ENCODE data around the gene SIGLEC8. TPM values are rescaled to one million over a fixed set of nuclear protein-coding genes. Genes with fewer than 3 reads are reported as not detected.
A peak's percentile ranks its signal among the peaks of the same experiment; 100 is the strongest.

SIGLEC8 gene
- total RNA-seq, 1 donor from 2014 or later: not detected

DNA sequence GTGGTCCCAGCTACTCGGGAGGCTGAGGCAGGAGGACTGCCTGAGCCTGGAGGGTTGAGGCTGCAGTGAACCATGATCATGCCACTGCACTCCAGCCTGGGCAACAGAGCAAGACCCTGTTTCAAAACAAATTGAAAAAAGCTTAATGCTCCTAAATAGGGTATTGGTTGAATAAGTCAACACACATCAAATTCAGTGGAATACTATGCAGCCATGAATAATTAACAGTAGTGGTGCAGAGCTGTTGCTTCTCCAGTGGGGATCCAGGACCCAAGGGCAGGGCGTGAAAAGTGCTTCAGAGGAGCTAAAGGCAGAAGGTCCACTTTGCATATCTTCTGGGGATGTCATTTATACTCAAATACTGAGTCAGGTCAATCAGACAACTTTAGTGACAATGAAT, 18.2 kb downstream of the SIGLEC8 start:
- H3K36me3 Mint-ChIP-seq (ENCODE audit: low read depth, unreplicated experiment): no peaks in the 10 kb centered on the region
- H3K27me3 Mint-ChIP-seq (ENCODE audit: unreplicated experiment): peaks cover 5% of the 10 kb centered on the region
- peaks cover 26% of the 10 kb centered on the region for H3K4me1 Mint-ChIP-seq (ENCODE audit: unreplicated experiment)
- TF ChIP-seq, protein P1, sequence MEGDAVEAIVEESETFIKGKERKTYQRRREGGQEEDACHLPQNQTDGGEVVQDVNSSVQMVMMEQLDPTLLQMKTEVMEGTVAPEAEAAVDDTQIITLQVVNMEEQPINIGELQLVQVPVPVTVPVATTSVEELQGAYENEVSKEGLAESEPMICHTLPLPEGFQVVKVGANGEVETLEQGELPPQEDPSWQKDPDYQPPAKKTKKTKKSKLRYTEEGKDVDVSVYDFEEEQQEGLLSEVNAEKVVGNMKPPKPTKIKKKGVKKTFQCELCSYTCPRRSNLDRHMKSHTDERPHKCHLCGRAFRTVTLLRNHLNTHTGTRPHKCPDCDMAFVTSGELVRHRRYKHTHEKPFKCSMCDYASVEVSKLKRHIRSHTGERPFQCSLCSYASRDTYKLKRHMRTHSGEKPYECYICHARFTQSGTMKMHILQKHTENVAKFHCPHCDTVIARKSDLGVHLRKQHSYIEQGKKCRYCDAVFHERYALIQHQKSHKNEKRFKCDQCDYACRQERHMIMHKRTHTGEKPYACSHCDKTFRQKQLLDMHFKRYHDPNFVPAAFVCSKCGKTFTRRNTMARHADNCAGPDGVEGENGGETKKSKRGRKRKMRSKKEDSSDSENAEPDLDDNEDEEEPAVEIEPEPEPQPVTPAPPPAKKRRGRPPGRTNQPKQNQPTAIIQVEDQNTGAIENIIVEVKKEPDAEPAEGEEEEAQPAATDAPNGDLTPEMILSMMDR (IDR thresholded peaks at IDR 0.05; ENCODE audit: unreplicated experiment): no peak
- no peaks in the 10 kb centered on the region for H3K9me3 Mint-ChIP-seq (ENCODE audit: unreplicated experiment)
- H3K27ac Mint-ChIP-seq (ENCODE audit: unreplicated experiment): peak overlapping the region; percentile 37
- no peak for DNase-seq (ENCODE audit: low spot score)
- H3K4me3 Mint-ChIP-seq (ENCODE audit: unreplicated experiment): no peak overlapping the region

DNA sequence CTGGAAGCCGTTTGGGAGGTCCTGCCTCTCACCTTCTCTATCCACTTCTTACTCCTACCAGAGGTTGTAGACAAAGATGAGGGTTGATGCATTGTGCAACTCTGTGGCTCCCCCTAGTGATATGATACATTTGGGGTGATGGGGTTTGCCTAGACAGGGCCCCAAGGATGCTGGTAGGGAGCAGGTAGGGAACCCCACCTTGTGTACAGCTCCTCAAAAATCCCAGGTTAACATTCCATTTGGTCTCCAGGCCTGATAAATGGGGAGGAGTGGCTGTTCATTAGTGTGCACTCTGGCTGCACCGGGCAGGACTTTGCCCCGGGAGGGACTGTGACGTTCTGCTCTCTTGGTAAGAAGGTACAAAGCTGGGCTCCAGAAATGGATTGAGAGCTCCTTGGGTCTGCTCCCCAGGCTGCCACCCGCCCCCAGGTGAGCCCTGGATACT, 19.2 kb downstream of the SIGLEC8 start:
- peaks cover 5% of the 10 kb centered on the region for H3K27me3 Mint-ChIP-seq (ENCODE audit: unreplicated experiment)
- TF ChIP-seq, protein P1 (IDR thresholded peaks at IDR 0.05; ENCODE audit: unreplicated experiment): no peak
- no peak overlapping the region for H3K27ac Mint-ChIP-seq (ENCODE audit: unreplicated experiment)
- no peak for DNase-seq (ENCODE audit: low spot score)
- H3K4me3 Mint-ChIP-seq (ENCODE audit: unreplicated experiment): no peak overlapping the region
- no peaks in the 10 kb centered on the region for H3K9me3 Mint-ChIP-seq (ENCODE audit: unreplicated experiment)
- no peaks in the 10 kb centered on the region for H3K36me3 Mint-ChIP-seq (ENCODE audit: low read depth, unreplicated experiment)
- peaks cover 26% of the 10 kb centered on the region for H3K4me1 Mint-ChIP-seq (ENCODE audit: unreplicated experiment)

DNA sequence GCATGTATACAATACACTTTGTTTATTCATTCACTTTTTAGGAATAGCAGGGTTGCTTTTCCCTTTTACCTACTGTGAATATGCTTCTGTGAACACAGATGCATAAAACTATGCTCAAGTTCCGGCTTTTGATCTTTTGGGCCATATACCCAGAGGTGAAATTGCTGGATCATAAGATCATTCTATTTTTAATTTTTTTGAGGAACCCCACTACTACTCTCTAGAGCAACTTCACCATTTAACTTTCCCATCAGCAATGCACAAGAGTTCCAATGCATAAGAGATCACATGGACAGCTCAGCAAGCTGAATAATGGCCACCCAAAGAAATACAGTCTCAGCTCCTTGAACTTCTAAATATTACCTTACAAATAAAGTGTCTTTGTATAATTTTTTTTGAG, 23.8 kb downstream of the SIGLEC8 start:
- TF ChIP-seq, protein P1 (IDR thresholded peaks at IDR 0.05; ENCODE audit: unreplicated experiment): no peak
- H3K4me3 Mint-ChIP-seq (ENCODE audit: unreplicated experiment): no peak overlapping the region
- H3K27me3 Mint-ChIP-seq (ENCODE audit: unreplicated experiment): peaks cover 4% of the 10 kb centered on the region
- no peaks in the 10 kb centered on the region for H3K36me3 Mint-ChIP-seq (ENCODE audit: low read depth, unreplicated experiment)
- no peak for DNase-seq (ENCODE audit: low spot score)
- no peaks in the 10 kb centered on the region for H3K9me3 Mint-ChIP-seq (ENCODE audit: unreplicated experiment)
- no peak overlapping the region for H3K27ac Mint-ChIP-seq (ENCODE audit: unreplicated experiment)
- H3K4me1 Mint-ChIP-seq (ENCODE audit: unreplicated experiment): peaks cover under 1% of the 10 kb centered on the region

DNA sequence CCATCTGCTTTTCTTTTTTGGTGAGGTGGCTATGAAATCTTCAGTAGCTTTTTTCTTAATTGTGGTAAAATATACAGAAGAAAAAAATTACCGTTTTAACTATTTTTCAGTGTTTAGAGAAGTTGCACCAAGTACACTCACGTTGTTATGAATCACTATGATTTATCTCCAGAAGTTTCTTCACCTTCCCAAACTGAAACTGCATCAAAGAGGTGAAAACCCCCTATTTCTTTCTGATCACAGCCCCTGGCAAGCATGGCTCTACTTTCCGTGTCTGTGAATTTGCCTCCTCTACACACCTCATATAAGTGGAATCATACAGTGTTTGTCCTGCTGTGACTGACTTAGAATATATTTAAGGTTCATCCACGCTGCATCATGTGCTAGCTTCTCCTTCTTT, 25.2 kb downstream of the SIGLEC8 start:
- Mint-ChIP-seq H3K4me1 (ENCODE audit: unreplicated experiment) (no peaks in the 10 kb centered on the region), H3K36me3 (ENCODE audit: low read depth, unreplicated experiment) (no peaks in the 10 kb centered on the region), H3K27ac (ENCODE audit: unreplicated experiment) (no peak overlapping the region), H3K4me3 (ENCODE audit: unreplicated experiment) (no peak overlapping the region), H3K27me3 (ENCODE audit: unreplicated experiment) (peaks cover 4% of the 10 kb centered on the region), H3K9me3 (ENCODE audit: unreplicated experiment) (no peaks in the 10 kb centered on the region)
- DNase-seq (ENCODE audit: low spot score): no peak
- TF ChIP-seq, protein P1 (IDR thresholded peaks at IDR 0.05; ENCODE audit: unreplicated experiment): no peak

DNA sequence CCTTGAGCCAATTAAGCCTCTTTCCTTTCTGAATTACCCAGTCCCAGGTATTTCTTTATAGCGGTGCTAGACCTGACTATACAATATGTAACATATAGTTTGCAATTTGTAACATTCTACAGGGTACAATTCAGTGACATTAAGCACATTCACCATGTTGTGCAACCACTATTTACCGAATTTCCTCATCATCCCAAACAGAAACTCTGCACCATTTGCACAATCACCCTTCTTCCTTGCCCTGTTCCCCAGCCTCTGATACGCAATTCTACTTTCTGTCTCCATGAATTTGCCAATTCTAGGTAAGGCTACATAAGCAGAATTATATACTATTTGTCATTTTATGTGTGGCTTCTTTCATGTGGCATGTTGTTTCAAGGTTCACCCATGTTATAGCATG, 27.1 kb downstream of the SIGLEC8 start:
- Mint-ChIP-seq H3K4me1 (ENCODE audit: unreplicated experiment) (no peaks in the 10 kb centered on the region), H3K27me3 (ENCODE audit: unreplicated experiment) (peaks cover 4% of the 10 kb centered on the region), H3K4me3 (ENCODE audit: unreplicated experiment) (no peak overlapping the region), H3K27ac (ENCODE audit: unreplicated experiment) (no peak overlapping the region), H3K36me3 (ENCODE audit: low read depth, unreplicated experiment) (no peaks in the 10 kb centered on the region), H3K9me3 (ENCODE audit: unreplicated experiment) (no peaks in the 10 kb centered on the region)
- TF ChIP-seq, protein P1 (IDR thresholded peaks at IDR 0.05; ENCODE audit: unreplicated experiment): no peak
- no peak for DNase-seq (ENCODE audit: low spot score)
